Mononuclear cell (primary cell): ENCODE data around the gene PIH1D1. TPM values are rescaled to one million over a fixed set of nuclear protein-coding genes. Genes with fewer than 3 reads are reported as not detected.

Experiments used
- H3K27me3 ChIP-seq: 2 replicates; pipeline ENCODE4 v1.6.0; 2011; ENCODE audit warnings: low read length, control low read depth; ENCODE audit not compliant: insufficient read depth
- H3K4me1 ChIP-seq: 2 replicates; pipeline ENCODE4 v1.5.1; 2011; ENCODE audit warnings: mild to moderate bottlenecking, low read length, control low read depth; ENCODE audit not compliant: insufficient read depth
- H3K4me3 ChIP-seq: 2 replicates; pipeline ENCODE4 v1.5.1; 2011; ENCODE audit warnings: mild to moderate bottlenecking, low read length, moderate library complexity
- H3K9me3 ChIP-seq: 2 replicates; pipeline ENCODE4 v1.5.1; 2011; ENCODE audit warnings: low read depth, mild to moderate bottlenecking, control low read depth, low read length
- total RNA-seq: library from RNA; depleted of rRNA; stranded (reverse); fragments of >200 nt; gene quantifications from one replicate; pipeline ENCODE4 v1.2.3, GENCODE V29; 2012

PIH1D1 gene
- total RNA-seq, 1 donor, result 45.2 TPM

GRCh38 chr19:49411681-49412326, 39.8 kb downstream of the PIH1D1 start:
- Histone ChIP-seq H3K4me3 (no peak overlapping the region), H3K9me3 (no peaks in the 10 kb centered on the region), H3K4me1 (peaks cover 36% of the 10 kb centered on the region), H3K27me3 (no peaks in the 10 kb centered on the region)

- no peaks in the 10 kb centered on the region for H3K9me3 ChIP-seq
- H3K4me3 ChIP-seq, result no peak overlapping the region
- peaks cover 37% of the 10 kb centered on the region for H3K4me1 ChIP-seq
- H3K27me3 ChIP-seq, result no peaks in the 10 kb centered on the region
Observed at GRCh38 chr19:49409441-49410029, 42.1 kb downstream of the PIH1D1 start.

DNA sequence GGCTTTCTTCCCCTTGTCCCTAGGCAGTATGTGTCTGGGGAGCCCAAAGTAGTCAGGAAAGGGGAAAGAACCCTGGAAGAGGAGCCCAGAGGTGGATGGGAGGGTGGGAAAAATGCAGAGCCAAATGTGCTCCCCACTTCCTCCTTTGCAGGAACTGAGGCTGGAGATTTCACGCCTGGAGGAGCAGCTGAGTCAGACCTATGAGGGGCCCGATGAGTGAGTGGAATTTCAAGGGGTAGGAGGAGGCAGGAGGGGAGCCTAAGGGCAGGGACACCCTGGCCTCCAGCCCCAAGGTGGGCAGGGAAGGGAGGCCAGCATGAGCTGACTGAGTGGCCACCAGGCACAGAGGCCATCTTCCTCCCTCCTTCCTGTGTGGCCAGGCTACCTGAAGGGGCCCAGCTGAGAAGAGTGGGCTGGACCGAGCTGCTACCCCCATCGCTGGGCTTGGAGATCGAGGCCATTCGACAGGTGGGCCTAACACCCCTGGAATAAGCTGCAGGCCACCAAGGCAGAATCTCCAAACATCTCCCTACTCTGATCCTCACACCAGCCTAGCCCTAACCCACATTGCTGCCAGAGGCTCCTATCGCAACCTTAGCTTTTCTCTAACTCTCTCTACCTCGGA, 42.7 kb downstream of the PIH1D1 start:
- H3K4me3 ChIP-seq, result no peak overlapping the region
- no peaks in the 10 kb centered on the region for H3K27me3 ChIP-seq
- H3K4me1 ChIP-seq, result peaks cover 37% of the 10 kb centered on the region
- no peaks in the 10 kb centered on the region for H3K9me3 ChIP-seq

GRCh38 chr19:49407482-49408015, 44.1 kb downstream of the PIH1D1 start:
- Histone ChIP-seq H3K4me3 (no peak overlapping the region), H3K4me1 (peaks cover 37% of the 10 kb centered on the region), H3K27me3 (no peaks in the 10 kb centered on the region), H3K9me3 (no peaks in the 10 kb centered on the region)

- Histone ChIP-seq H3K9me3 (no peaks in the 10 kb centered on the region), H3K4me1 (peaks cover 35% of the 10 kb centered on the region), H3K4me3 (no peak overlapping the region), H3K27me3 (no peaks in the 10 kb centered on the region)
Observed at GRCh38 chr19:49407079-49407478, 44.5 kb downstream of the PIH1D1 start.

GRCh38 chr19:49403404-49404187, 48.0 kb downstream of the PIH1D1 start:
- Histone ChIP-seq H3K4me1 (peaks cover 12% of the 10 kb centered on the region), H3K27me3 (no peaks in the 10 kb centered on the region), H3K4me3 (no peak overlapping the region), H3K9me3 (no peaks in the 10 kb centered on the region)

- no peaks in the 10 kb centered on the region for H3K4me1 ChIP-seq
- H3K9me3 ChIP-seq, result no peaks in the 10 kb centered on the region
- H3K4me3 ChIP-seq, result no peak overlapping the region
- no peaks in the 10 kb centered on the region for H3K27me3 ChIP-seq
Observed at GRCh38 chr19:49400029-49400428, 51.6 kb downstream of the PIH1D1 start.

- Histone ChIP-seq H3K4me3 (no peak overlapping the region), H3K9me3 (no peaks in the 10 kb centered on the region), H3K27me3 (no peaks in the 10 kb centered on the region), H3K4me1 (no peaks in the 10 kb centered on the region)
Observed at GRCh38 chr19:49398931-49399330, 52.7 kb downstream of the PIH1D1 start.

DNA sequence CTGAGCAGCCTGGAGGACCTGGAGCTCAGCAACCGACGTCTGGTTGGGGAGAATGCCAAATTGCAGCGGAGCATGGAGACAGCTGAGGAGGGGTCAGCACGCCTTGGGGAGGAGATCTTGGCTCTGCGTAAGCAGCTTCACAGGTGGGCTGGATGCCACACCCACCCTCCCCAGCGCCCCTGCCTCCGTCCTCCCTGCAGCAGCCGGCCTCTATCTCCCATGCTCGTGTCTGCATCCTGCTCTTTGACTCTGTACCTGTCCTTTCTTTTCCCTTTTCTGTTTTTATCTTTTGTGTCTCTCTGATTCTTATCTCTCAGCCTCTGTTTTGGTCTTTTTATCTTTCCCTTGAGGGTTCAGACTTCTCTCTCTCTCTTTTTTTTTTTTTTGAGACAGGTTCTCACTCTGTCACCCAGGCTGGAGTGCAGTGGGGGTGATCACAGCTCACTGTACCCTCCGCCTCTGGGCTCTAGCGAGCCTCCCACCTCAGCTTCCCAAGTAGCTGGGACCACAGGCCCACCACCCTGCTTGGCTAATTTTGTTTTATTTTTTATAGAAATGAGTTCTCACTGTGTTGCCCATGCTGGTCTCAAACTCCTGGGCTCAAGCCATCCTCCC, 53.5 kb downstream of the PIH1D1 start:
- Histone ChIP-seq H3K4me1 (no peaks in the 10 kb centered on the region), H3K27me3 (no peaks in the 10 kb centered on the region), H3K4me3 (no peak overlapping the region)

GRCh38 chr19:49396738-49397505, 54.7 kb downstream of the PIH1D1 start:
- H3K9me3 ChIP-seq, result no peaks in the 10 kb centered on the region
- no peaks in the 10 kb centered on the region for H3K27me3 ChIP-seq
- H3K4me1 ChIP-seq, result peaks cover under 1% of the 10 kb centered on the region
- no peak overlapping the region for H3K4me3 ChIP-seq

More for the DNA sequence above, 53.5 kb downstream of the PIH1D1 start:
- no peaks in the 10 kb centered on the region for H3K9me3 ChIP-seq

Other genes with a start within 250 kb of the PIH1D1 start
- gene SLC6A16, start 126.6 kb downstream of the PIH1D1 start, total RNA-seq, result 0.73 TPM
- 229 TPM for gene CD37, start 116.4 kb downstream of the PIH1D1 start, total RNA-seq
- gene TEAD2, start 89.4 kb downstream of the PIH1D1 start, total RNA-seq, result 0.10 TPM
- gene DKKL1, start 87.9 kb downstream of the PIH1D1 start, total RNA-seq, result not detected
- gene KASH5, start 63.6 kb downstream of the PIH1D1 start, total RNA-seq, result not detected
- gene PTH2, start 28.4 kb downstream of the PIH1D1 start, total RNA-seq, result not detected
- gene GFY, start 26.4 kb downstream of the PIH1D1 start, total RNA-seq, result not detected
- gene SLC17A7, start 10.3 kb downstream of the PIH1D1 start, total RNA-seq, result not detected
- 13.7 TPM for gene ALDH16A1, start 1.4 kb upstream of the PIH1D1 start, total RNA-seq
- gene FLT3LG, start 22.4 kb upstream of the PIH1D1 start, total RNA-seq, result 49.6 TPM
- gene RPL13A, start 35.8 kb upstream of the PIH1D1 start, total RNA-seq, result 4,457 TPM
- gene RPS11, start 44.6 kb upstream of the PIH1D1 start, total RNA-seq, result 8,046 TPM
- 123 TPM for gene FCGRT, start 60.8 kb upstream of the PIH1D1 start, total RNA-seq
- gene RCN3, start 76.2 kb upstream of the PIH1D1 start, total RNA-seq, result 1.6 TPM
- gene NOSIP, start 128.7 kb upstream of the PIH1D1 start, total RNA-seq, result 88.6 TPM
- gene PRRG2, start 129.5 kb upstream of the PIH1D1 start, total RNA-seq, result 1.4 TPM
- gene PRR12, start 139.4 kb upstream of the PIH1D1 start, total RNA-seq, result 6.4 TPM
- 8.7 TPM for gene RRAS, start 188.3 kb upstream of the PIH1D1 start, total RNA-seq
- 8.9 TPM for gene SCAF1, start 190.4 kb upstream of the PIH1D1 start, total RNA-seq
- 27.2 TPM for gene IRF3, start 214.0 kb upstream of the PIH1D1 start, total RNA-seq
- gene BCL2L12, start 214.1 kb upstream of the PIH1D1 start, total RNA-seq, result 1.8 TPM
- 51.1 TPM for gene PRMT1, start 225.5 kb upstream of the PIH1D1 start, total RNA-seq
- 0.84 TPM for gene ADM5, start 237.8 kb upstream of the PIH1D1 start, total RNA-seq
- gene CPT1C, start 239.3 kb upstream of the PIH1D1 start, total RNA-seq, result 0.73 TPM